Vagina (tissue), 2 donors: ENCODE results near the gene SCARF2.
"Not testable (repeated sequence)": the region's sequence is repeated elsewhere in the genome, so short reads cannot be mapped to it uniquely, and the experiment has no call there.

Experiments used
- CTCF ChIP-seq, 3 experiments: fragments of 450-650 bp in 2 of 3; fragments of 200-600 bp in 1 of 3; sonication (generic) in 1 of 3; IDR thresholded peaks; one replicate each; pipeline ENCODE4 v1.5.1; 2017 to 2019; ENCODE audit warnings: antibody characterized with exemption in 3 of 3, mild to moderate bottlenecking in 2 of 3, moderate library complexity in 2 of 3
- POLR2A ChIP-seq, 2 donors: fragments of 450-650 bp; IDR thresholded peaks; one replicate each; pipeline ENCODE4 v1.6.1; 2017; ENCODE audit warnings: antibody characterized with exemption in 2 of 2, mild to moderate bottlenecking in 2 of 2, moderate library complexity in 2 of 2
- POLR2AphosphoS5 ChIP-seq, 2 donors: sonication (generic); formaldehyde crosslinking; IDR thresholded peaks; one replicate each; pipeline ENCODE4 v1.9.0; 2017; ENCODE audit warnings: antibody characterized with exemption in 2 of 2, mild to moderate bottlenecking in 2 of 2, low read depth in 1 of 2; ENCODE audit not compliant: insufficient read depth in 1 of 2

DNA sequence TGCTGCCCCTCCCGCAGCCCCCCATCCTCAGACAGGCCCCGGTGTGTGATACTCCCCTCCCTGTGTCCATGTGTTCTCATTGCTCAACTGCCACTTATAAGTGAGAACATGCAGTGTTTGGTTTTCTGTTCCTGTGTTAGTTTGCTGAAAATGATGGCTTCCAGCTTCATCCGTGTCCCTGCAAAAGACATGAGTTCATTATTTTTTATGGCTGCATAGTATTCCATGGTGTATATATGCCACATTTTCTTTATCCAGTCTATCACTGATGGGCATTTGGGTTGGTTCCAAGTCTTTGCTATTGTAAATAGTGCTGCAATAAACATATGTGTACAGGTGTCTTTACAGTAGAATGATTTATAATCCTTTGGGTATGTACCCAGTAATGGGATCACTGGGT, 22.4 kb downstream of the SCARF2 start:
- not testable (repeated sequence) for TF ChIP-seq POLR2AphosphoS5 (IDR thresholded peaks at IDR 0.05; ENCODE audit: insufficient read depth in 1 of 2, low read depth in 1 of 2); CTCF (IDR thresholded peaks at IDR 0.05); POLR2A (IDR thresholded peaks at IDR 0.05)
